ENCODE results near the gene PLCXD1.
"Not testable (repeated sequence)": the region's sequence is repeated elsewhere in the genome, so short reads cannot be mapped to it uniquely, and the experiment has no call there.

The PLCXD1 gene

GRCh38 chrX:336227-336626 lies 55.0 kb downstream of the PLCXD1 start:
- no peak for DNase-seq

DNA sequence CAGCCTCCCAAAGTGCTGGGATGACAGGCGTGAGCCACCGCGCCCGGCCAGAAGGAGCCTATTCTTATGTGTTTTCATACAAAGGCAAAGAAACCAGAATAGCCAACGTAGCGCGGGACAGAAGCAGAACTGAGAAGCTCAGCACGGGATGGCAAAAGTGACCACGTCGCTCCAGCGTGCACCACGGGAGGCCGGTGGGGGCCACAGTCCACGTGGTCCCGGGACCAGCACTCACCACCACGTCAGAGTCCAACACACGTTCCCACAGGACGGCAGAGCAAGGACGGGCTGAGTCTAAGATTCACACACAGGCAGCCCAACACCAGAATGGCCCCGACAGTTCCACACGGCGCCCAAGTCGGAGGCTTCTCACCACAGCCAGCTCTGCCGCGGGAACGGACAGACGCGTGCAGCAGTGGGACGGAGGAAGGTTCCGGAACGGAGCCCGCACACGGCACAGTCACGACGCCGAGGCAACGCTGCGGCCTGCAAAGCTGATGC lies 56.2 kb downstream of the PLCXD1 start:
- DNase-seq: no peak

DNA sequence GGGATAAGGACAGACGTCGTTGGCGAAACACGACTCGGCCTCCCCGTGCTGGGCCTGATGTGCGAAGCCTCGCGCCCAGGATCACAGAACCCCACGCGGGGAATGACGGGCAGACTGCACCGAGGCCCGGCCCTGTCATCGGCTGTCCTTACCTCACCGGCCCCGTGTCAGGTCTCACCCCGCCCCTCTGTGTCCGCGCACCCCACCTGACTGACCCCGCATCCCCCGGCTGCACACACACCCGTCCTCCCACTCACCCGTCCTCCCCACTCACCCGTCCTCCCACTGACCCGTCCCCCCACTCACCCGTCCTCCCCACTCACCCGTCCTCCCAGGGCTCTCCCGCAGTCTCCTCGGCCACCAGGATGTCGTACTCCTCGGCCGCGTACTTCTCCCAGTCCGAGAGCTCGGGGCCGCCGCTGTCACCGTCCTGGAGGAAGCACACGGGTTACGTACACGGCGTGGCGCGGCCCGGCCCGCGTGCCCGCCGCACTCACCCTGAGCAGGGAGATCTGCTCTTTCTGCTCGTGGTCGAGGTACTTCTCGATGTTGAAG lies 57.2 kb downstream of the PLCXD1 start:
- DNase-seq: no peak

DNA sequence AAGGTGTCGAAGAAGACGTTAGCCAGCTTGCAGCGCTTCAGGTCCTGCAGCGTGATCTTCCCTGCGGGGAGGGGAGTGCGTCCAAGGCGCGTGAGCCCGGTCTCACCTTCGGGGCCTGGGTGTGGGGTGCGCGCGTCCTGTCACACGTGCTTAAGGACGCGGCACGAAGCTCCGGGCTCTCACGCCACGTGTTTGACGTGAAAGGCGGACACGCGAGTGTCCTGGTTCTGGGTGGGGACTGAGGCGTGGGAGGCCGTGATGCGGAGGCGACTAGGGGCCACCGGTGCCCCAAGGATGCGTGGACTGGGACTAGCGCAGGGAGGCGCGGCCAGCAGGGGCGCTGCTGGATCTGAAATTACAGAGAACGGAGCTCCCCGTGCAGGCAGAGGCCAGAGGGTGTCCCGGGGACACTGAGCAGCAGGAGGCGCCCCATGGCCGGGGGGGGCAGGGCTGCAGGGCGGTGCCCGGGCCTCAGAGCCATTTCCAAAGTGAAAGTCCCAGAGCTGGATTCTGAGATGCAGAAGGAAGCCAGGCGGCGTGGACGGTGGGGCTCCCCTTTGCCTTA lies 57.7 kb downstream of the PLCXD1 start:
- DNase-seq: no peak

- DNase-seq: no peak
Observed at GRCh38 chrX:340121-340520, 58.9 kb downstream of the PLCXD1 start.

DNA sequence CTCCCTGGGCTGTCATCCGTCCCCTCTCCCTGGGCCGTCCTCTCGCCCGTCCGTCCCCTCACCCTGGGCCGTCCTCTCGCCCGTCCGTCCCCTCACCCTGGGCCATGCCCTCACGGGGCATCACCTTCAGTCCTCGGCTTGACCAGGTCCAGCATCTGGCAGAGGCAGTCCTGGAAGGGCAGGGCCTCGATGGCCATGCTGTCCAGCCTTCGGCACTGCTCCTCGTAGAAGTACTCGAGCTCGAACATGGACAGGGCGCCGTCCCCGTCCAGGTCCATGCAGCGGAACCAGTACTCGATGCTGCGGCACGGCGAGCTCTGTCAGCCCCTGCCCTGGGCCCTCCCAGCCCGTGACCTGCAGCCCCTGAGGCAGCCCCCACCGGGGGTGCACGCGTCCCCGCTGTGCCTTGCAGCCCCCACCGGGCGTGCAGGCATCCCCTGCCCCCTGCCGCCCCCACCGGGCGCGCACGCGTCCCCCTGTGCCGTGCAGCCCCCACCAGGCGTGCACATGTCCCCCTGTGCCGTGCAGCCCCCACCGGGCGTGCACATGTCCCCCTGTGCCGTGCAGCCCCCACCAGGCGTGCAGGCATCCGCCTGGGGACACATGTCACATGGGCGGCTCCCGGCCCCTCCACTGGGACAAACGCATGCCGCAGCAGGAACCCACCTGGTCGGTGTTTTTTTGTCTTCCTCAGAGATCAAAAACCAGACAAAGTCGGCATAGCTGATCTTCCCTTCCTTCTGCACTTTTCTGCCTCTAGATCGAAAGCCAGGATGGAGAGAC lies 59.7 kb downstream of the PLCXD1 start:
- no peak for DNase-seq

GRCh38 chrX:341541-342101 lies 60.4 kb downstream of the PLCXD1 start:
- DNase-seq: no peak

GRCh38 chrX:344371-344901 lies 63.3 kb downstream of the PLCXD1 start:
- no peak for DNase-seq

GRCh38 chrX:345020-345925 lies 64.1 kb downstream of the PLCXD1 start:
- DNase-seq: no peak

DNA sequence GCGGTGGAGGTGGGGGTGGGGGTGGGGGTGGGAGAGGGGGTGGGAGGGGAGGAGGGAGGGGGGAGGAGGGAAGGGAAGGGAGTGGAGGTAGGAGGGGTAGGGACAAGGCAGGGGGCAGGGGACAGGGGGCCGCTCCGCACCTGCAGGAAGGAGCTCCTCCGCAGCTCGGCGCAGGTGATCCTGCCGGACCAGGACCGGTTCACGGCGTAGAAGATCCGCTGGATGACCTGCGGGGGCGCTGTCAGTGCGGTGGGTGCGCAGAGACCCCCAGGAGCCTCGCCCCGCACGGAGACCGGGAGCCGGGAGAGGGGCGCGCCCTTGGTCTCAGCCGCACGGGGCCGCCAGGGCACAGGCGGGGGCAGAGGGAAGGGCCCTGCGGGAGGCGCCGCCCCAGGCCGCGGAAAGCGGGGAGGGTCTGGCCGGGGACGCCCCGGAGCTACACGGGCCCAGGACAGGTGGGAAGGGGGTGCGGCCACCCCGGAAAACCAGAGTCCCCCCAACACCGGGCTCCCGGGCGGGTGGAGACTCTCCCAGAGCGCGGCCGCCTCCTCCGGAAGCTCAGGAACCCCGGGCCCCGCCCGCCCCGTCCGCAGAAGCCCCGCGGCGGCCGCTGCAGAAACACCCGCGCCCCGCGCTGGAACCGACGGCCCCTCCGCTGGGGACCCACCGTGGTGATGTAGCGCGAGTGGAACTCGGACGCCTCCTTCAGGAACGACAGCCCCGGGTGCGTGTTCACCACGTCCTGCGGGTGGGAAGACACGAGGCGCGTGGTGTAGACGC lies 65.0 kb downstream of the PLCXD1 start:
- no peak for DNase-seq

GRCh38 chrX:347351-348117 lies 66.4 kb downstream of the PLCXD1 start:
- no peak for DNase-seq

DNA sequence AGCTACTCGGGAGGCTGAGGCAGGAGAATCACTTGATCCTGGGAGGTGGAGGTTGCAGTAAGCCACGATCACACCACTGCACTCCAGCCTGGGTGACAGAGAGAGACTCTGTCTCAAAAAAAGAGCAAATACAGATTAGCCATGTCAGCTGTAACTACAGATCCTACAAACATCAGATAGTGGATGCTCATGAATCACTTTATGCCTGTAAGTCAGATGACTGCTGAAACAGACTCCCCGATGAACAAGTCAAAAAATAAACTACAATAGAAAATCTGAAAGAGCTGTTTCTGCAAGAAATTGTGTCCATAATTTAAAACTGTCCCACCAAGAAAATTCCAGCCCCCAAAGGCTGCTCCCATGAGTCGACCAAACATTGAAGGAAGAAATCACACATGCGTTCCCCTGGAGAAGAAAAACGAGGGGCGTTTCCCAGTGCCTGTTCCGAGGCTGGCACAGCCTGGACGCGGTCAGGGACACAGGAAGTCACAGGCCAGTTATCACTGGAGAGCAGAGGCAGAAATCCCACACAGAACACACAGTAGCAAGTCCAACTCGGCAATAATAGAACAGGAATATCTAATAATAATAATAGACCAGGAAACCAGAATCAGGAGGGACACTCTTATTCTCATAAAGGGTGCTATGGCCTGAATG lies 67.4 kb downstream of the PLCXD1 start:
- no peak for DNase-seq

DNA sequence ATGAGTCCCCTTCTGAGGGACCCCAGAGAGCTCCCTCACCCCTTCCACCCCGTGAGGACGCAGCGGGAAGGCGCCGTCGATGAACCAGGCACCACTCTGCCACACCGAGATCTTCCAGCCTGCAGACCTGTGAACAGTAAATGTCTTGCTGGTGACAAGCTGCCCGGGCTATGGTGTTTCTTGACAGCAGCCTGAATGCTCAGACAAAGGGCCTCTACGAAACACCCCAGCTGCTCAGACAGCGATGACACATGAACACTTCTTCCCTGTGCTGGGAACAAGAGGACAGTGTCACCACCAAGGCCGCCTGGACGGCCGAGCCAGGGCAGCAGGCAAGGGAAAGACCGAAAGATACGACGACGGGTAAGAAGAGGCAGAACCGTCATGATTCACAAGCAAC lies 68.0 kb downstream of the PLCXD1 start:
- DNase-seq: no peak

GRCh38 chrX:349702-350101 lies 68.5 kb downstream of the PLCXD1 start:
- DNase-seq: no peak

GRCh38 chrX:350148-350533 lies 69.0 kb downstream of the PLCXD1 start:
- no peak for DNase-seq

- DNase-seq: no peak
Observed at GRCh38 chrX:350534-351323, 69.5 kb downstream of the PLCXD1 start.

DNA sequence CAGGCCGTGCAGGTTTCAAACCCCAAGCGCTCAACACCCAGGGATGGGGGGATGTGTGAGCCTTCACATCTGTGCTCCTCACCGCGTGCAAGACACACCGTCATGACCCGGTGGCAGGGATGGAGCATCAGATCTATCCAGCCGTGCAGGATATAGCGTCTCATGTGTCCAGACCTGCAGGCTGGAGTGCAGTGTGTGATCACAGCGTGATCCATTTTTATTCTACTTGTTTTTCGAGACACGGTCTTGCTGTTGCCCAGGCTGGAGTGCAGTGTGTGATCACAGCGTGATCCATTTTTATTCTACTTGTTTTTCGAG lies 70.1 kb downstream of the PLCXD1 start:
- not testable (repeated sequence) for DNase-seq

GRCh38 chrX:351736-352135 lies 70.6 kb downstream of the PLCXD1 start:
- DNase-seq: no peak

DNA sequence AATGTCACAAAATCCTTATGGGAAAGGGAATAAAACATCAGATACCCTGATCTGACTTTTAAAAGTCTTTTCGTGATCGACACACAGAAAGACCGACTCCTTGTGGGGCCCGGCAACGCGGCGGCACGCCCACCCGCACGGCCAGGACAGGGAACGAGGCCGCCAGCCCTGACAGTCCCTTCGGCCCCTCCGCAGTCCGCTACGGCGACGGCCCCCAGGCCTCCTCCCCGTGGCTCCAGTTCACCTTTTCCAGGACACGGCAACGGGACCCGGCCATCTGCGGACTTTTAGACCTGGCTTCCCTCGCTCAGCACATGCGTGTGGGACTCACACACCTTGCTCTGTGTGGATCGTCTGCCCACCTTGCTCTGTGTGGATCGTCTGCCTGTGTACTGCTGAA lies 71.0 kb downstream of the PLCXD1 start:
- DNase-seq: no peak

Data from activated CD4-positive, alpha-beta T cell treated with anti-CD3 and anti-CD28 coated beads for 4 hours (primary cell).